ENCODE measurements around the gene CCPG1. TPM values are rescaled to one million over a fixed set of nuclear protein-coding genes. Genes with fewer than 3 reads are reported as not detected.

The CCPG1 gene
- total RNA-seq, 1 experiment from 2014 or later, result 8.5 TPM

- no peak for ATAC-seq
- no peaks in the 10 kb centered on the region for H3K4me1 ChIP-seq (ENCODE audit: control insufficient read depth in 1 of 2, insufficient read depth in 2 of 2, low read length in 2 of 2)
- CTCF ChIA-PET, result interaction anchor here (0.6 kb wide), 1 partner anchor 12 kb away, joined by 3 read pairs; no protein-coding TSS in a partner anchor
- no peak for DNase-seq (ENCODE audit: low read depth, low spot score)
- no peak overlapping the region for H3K4me3 ChIP-seq (replicated peaks in 1 of 2; ENCODE audit: low read depth in 1 of 2, low read length in 2 of 2)
- no peaks in the 10 kb centered on the region for H4K20me1 ChIP-seq (ENCODE audit: insufficient read depth)
- H3K9me3 ChIP-seq (ENCODE audit: control insufficient read depth in 1 of 2, insufficient read depth in 1 of 2, low read depth in 1 of 2, low read length in 2 of 2), result no peaks in the 10 kb centered on the region
- H3K4me2 ChIP-seq (ENCODE audit: low read length), result no peak overlapping the region
- POLR2A ChIA-PET, result no interaction called here
- H3K9ac ChIP-seq (ENCODE audit: low read length), result no peak overlapping the region
- TF ChIP-seq ATF3 (IDR thresholded peaks at IDR 0.05) (no peak), POLR2AphosphoS5 (IDR thresholded peaks at IDR 0.05; ENCODE audit: low read depth, low read length) (no peak), SP1 (IDR thresholded peaks at IDR 0.05; ENCODE audit: low read depth) (no peak), CTCF (IDR thresholded peaks at IDR 0.05 in 2 of 3, conservative IDR thresholded peaks at IDR 0.05 in 1 of 3; ENCODE audit: borderline replicate concordance in 1 of 3, insufficient read depth in 1 of 3, low read depth in 2 of 3, low read length in 2 of 3) (no peak), EGR1 (IDR thresholded peaks at IDR 0.05; ENCODE audit: low read depth) (no peak)
- no peaks in the 10 kb centered on the region for H3K27me3 ChIP-seq (ENCODE audit: insufficient read depth, low read length)
- no peaks in the 10 kb centered on the region for H3K79me2 ChIP-seq (ENCODE audit: insufficient read depth, low read length)
- peaks cover 0 to 5% of the 10 kb centered on the region in 2 experiments; a peak in 2 of 4 replicates for H3K36me3 ChIP-seq (ENCODE audit: control insufficient read depth in 1 of 2, insufficient read depth in 2 of 2, low read length in 2 of 2)
- intact Hi-C loops (cut with micrococcal nuclease), result no loop called here
- RAD21 ChIA-PET (ENCODE audit: low non-redundant PET in 1 of 2, low total read pairs in 2 of 2, uncharacterized antibody in 2 of 2, unreplicated experiment in 2 of 2), result no interaction called here
- H2AFZ ChIP-seq (ENCODE audit: low read depth, low read length, poor library complexity, severe bottlenecking), result no peak overlapping the region
- no TSS peak for BruUV-seq (replicated peaks)
- H3K9me2 ChIP-seq (ENCODE audit: insufficient read depth), result no peaks in the 10 kb centered on the region
- H3K27ac ChIP-seq (ENCODE audit: low read depth, low read length), result no peak overlapping the region
These were observed 80.8 kb downstream of the CCPG1 start for GRCh38 chr15:55327387-55327786.

- no peaks in the 10 kb centered on the region; a peak in 1 of 4 replicates for H3K36me3 ChIP-seq (ENCODE audit: control insufficient read depth in 1 of 2, insufficient read depth in 2 of 2, low read length in 2 of 2)
- intact Hi-C loops (cut with micrococcal nuclease), result no loop called here
- no peaks in the 10 kb centered on the region for H3K9me3 ChIP-seq (ENCODE audit: control insufficient read depth in 1 of 2, insufficient read depth in 1 of 2, low read depth in 1 of 2, low read length in 2 of 2)
- no peak overlapping the region for H3K9ac ChIP-seq (ENCODE audit: low read length)
- ChIA-PET POLR2A (no interaction called here), CTCF (no interaction called here), RAD21 (ENCODE audit: low non-redundant PET in 1 of 2, low total read pairs in 2 of 2, uncharacterized antibody in 2 of 2, unreplicated experiment in 2 of 2) (no interaction called here)
- TF ChIP-seq ZNF274 (IDR thresholded peaks at IDR 0.05; ENCODE audit: low read depth, low read length), result no peak
- no peak for TF ChIP-seq EZH2 (IDR thresholded peaks at IDR 0.05)
- TF ChIP-seq RAD21 (IDR thresholded peaks at IDR 0.05; ENCODE audit: low read depth), result no peak
- TF ChIP-seq ZFX (IDR thresholded peaks at IDR 0.05), result no peak
- TF ChIP-seq ATF3 (IDR thresholded peaks at IDR 0.05), result no peak
- no peak for TF ChIP-seq CEBPB (IDR thresholded peaks at IDR 0.05; ENCODE audit: low read depth)
- no peak for TF ChIP-seq POLR2AphosphoS5 (IDR thresholded peaks at IDR 0.05; ENCODE audit: low read depth, low read length)
- H3K4me3 ChIP-seq (replicated peaks in 1 of 2; ENCODE audit: low read depth in 1 of 2, low read length in 2 of 2), result no peak overlapping the region
- H4K20me1 ChIP-seq (ENCODE audit: insufficient read depth), result no peaks in the 10 kb centered on the region
- no peaks in the 10 kb centered on the region for H3K9me2 ChIP-seq (ENCODE audit: insufficient read depth)
- no peaks in the 10 kb centered on the region for H3K27me3 ChIP-seq (ENCODE audit: insufficient read depth, low read length)
- BruUV-seq (replicated peaks), result no TSS peak
- H3K4me1 ChIP-seq (ENCODE audit: control insufficient read depth in 1 of 2, insufficient read depth in 2 of 2, low read length in 2 of 2), result peaks cover 6 to 11% of the 10 kb centered on the region in 2 experiments; a peak in 3 of 4 replicates
- peaks cover 24% of the 10 kb centered on the region for H3K79me2 ChIP-seq (ENCODE audit: insufficient read depth, low read length)
- H2AFZ ChIP-seq (ENCODE audit: low read depth, low read length, poor library complexity, severe bottlenecking), result no peak overlapping the region
- no peak overlapping the region for H3K27ac ChIP-seq (ENCODE audit: low read depth, low read length)
- DNase-seq (ENCODE audit: low read depth, low spot score), result no peak
- no peak for ATAC-seq
- H3K4me2 ChIP-seq (ENCODE audit: low read length), result no peak overlapping the region
These were observed 85.7 kb downstream of the CCPG1 start for GRCh38 chr15:55322467-55322866.
